Stimulated activated CD8-positive, alpha-beta memory T cell treated with anti-CD3 and anti-CD28 coated beads, Interleukin-2, amount 100 ng/mL, for 1 hour (primary cell): ENCODE data around the gene KCNMA1.

Source experiments
- DNase-seq, 2 donors: peaks; one replicate each; pipeline ENCODE4 v3.0.0-alpha.2; 2020; ENCODE audit warnings: low read depth in 2 of 2

The KCNMA1 gene

GRCh38 chr10:76903387-76903945 lies 734.1 kb downstream of the KCNMA1 start:
- DNase-seq, result no peak

GRCh38 chr10:76902949-76903348 lies 734.7 kb downstream of the KCNMA1 start:
- no peak for DNase-seq

GRCh38 chr10:76901701-76902100 lies 735.9 kb downstream of the KCNMA1 start:
- no peak for DNase-seq

- no peak for DNase-seq
Observed at GRCh38 chr10:76899490-76899889, 738.1 kb downstream of the KCNMA1 start.

GRCh38 chr10:76892766-76893479 lies 744.7 kb downstream of the KCNMA1 start:
- no peak for DNase-seq

- no peak for DNase-seq
Observed at GRCh38 chr10:76887223-76888010, 750.2 kb downstream of the KCNMA1 start.

- no peak for DNase-seq
Observed at GRCh38 chr10:76885816-76886215, 751.8 kb downstream of the KCNMA1 start.

- no peak for DNase-seq
Observed at GRCh38 chr10:76884673-76885275, 752.8 kb downstream of the KCNMA1 start.

- DNase-seq, result no peak
Observed at GRCh38 chr10:76883596-76883995, 754.0 kb downstream of the KCNMA1 start.

- DNase-seq, result no peak
Observed at GRCh38 chr10:76882796-76883195, 754.8 kb downstream of the KCNMA1 start.

- DNase-seq, result no peak
Observed at GRCh38 chr10:76882245-76882644, 755.4 kb downstream of the KCNMA1 start.

GRCh38 chr10:76881477-76882220 lies 756.0 kb downstream of the KCNMA1 start:
- no peak for DNase-seq

GRCh38 chr10:76880931-76881330 lies 756.7 kb downstream of the KCNMA1 start:
- DNase-seq, result no peak

GRCh38 chr10:76879116-76879913 lies 758.3 kb downstream of the KCNMA1 start:
- no peak for DNase-seq

- DNase-seq, result no peak
Observed at GRCh38 chr10:76878514-76878913, 759.1 kb downstream of the KCNMA1 start.

- no peak for DNase-seq
Observed at GRCh38 chr10:76874896-76875295, 762.7 kb downstream of the KCNMA1 start.

GRCh38 chr10:76874176-76874575 lies 763.4 kb downstream of the KCNMA1 start:
- no peak for DNase-seq

- DNase-seq, result no peak
Observed at GRCh38 chr10:76871697-76872295, 765.8 kb downstream of the KCNMA1 start.

GRCh38 chr10:76869931-76870330 lies 767.7 kb downstream of the KCNMA1 start:
- no peak for DNase-seq
